CD4-positive, alpha-beta T cell treated with Interleukin-2 at 100 ng/mL for 4 hours (primary cell): Measurements from ENCODE around the gene ADAM12.
"Not testable (repeated sequence)": the region's sequence is repeated elsewhere in the genome, so short reads cannot be mapped to it uniquely, and the experiment has no call there.

Experiments
- DNase-seq: peaks from one replicate; pipeline ENCODE4 v3.0.0-alpha.2; 2020; ENCODE audit warnings: low spot score

ADAM12 gene

GRCh38 chr10:126263006-126263676 is 125.1 kb downstream of the ADAM12 start:
- no peak for DNase-seq

GRCh38 chr10:126262233-126262838 is 125.9 kb downstream of the ADAM12 start:
- no peak for DNase-seq

- DNase-seq, result no peak
Observed at GRCh38 chr10:126259760-126260479, 128.4 kb downstream of the ADAM12 start.

GRCh38 chr10:126256864-126257263 is 131.4 kb downstream of the ADAM12 start:
- no peak for DNase-seq

GRCh38 chr10:126255313-126255712 is 133.0 kb downstream of the ADAM12 start:
- DNase-seq, result no peak

- DNase-seq, result no peak
Observed at GRCh38 chr10:126253611-126253998, 134.7 kb downstream of the ADAM12 start.

- no peak for DNase-seq
Observed at GRCh38 chr10:126252884-126253610, 135.2 kb downstream of the ADAM12 start.

GRCh38 chr10:126251778-126252407 is 136.4 kb downstream of the ADAM12 start:
- DNase-seq, result no peak

- DNase-seq, result no peak
Observed at GRCh38 chr10:126250527-126251310, 137.6 kb downstream of the ADAM12 start.

GRCh38 chr10:126250045-126250444 is 138.2 kb downstream of the ADAM12 start:
- no peak for DNase-seq

- DNase-seq, result no peak
Observed at GRCh38 chr10:126247446-126247975, 140.8 kb downstream of the ADAM12 start.

GRCh38 chr10:126246396-126246795 is 141.9 kb downstream of the ADAM12 start:
- not testable (repeated sequence) for DNase-seq

- DNase-seq, result no peak
Observed at GRCh38 chr10:126245501-126245900, 142.8 kb downstream of the ADAM12 start.

- no peak for DNase-seq
Observed at GRCh38 chr10:126243971-126244370, 144.3 kb downstream of the ADAM12 start.

- DNase-seq, result no peak
Observed at GRCh38 chr10:126243306-126243705, 145.0 kb downstream of the ADAM12 start.

GRCh38 chr10:126242397-126243260 is 145.6 kb downstream of the ADAM12 start:
- no peak for DNase-seq

GRCh38 chr10:126240483-126240882 is 147.8 kb downstream of the ADAM12 start:
- no peak for DNase-seq

- no peak for DNase-seq
Observed at GRCh38 chr10:126239844-126240243, 148.4 kb downstream of the ADAM12 start.

GRCh38 chr10:126235979-126236851 is 152.1 kb downstream of the ADAM12 start:
- DNase-seq, result no peak
